ENCODE data around the gene MAPRE2.

GRCh38 chr18:35117372-35117771, 76.2 kb downstream of the MAPRE2 start:
- TF ChIP-seq CTCF (IDR thresholded peaks at IDR 0.05) (no peak), POLR2A (IDR thresholded peaks at IDR 0.05) (no peak)

Measured in adrenal gland (tissue), 5 donors.